GM18508 (cell line): ENCODE measurements around the gene CIB2.

Source experiments
- ATAC-seq: cut with Tn5 transposase; IDR thresholded peaks from one replicate; pipeline ENCODE4 v1.9.1; 2021; ENCODE audit warnings: moderate number of reproducible peaks; ENCODE audit not compliant: insufficient read depth, unreplicated experiment

The CIB2 gene

DNA sequence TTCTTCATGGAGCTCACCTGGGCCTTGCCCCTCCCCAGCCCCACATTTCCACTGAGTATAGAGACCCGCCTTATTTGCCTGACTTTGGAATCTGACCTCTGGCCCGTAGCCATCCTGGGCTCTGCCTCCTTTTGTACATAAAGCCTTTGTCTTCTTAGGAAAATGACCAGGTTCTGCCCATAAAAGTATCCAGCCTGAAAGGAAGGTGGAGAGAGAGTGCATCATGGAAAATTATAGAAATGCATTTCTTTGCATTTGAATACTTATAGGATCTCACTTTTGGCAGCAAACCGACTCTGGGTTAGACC lies 42.5 kb downstream of the CIB2 start:
- no peak for ATAC-seq

- ATAC-seq, result no peak
Observed at GRCh38 chr15:78087951-78088772, 43.1 kb downstream of the CIB2 start.

DNA sequence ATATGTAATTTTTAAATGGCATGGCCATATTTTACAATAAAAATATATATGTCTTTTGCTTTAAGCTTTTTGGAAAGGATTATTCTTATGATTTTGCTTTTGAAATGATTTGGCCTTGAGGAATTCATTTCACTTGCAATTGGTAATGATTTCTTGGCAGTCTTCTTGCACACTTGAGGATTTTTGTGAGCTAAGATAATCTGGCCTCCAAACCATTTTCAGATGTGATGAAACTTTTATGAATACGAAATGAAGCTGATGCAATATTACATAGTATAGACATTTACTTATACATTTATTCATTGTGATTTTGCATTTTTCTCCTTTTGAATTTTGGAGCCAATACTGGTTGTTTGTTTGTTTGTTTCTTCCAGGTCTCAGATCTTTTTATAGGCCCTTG lies 45.3 kb downstream of the CIB2 start:
- no peak for ATAC-seq

- no peak for ATAC-seq
Observed at GRCh38 chr15:78084449-78084750, 46.8 kb downstream of the CIB2 start.

DNA sequence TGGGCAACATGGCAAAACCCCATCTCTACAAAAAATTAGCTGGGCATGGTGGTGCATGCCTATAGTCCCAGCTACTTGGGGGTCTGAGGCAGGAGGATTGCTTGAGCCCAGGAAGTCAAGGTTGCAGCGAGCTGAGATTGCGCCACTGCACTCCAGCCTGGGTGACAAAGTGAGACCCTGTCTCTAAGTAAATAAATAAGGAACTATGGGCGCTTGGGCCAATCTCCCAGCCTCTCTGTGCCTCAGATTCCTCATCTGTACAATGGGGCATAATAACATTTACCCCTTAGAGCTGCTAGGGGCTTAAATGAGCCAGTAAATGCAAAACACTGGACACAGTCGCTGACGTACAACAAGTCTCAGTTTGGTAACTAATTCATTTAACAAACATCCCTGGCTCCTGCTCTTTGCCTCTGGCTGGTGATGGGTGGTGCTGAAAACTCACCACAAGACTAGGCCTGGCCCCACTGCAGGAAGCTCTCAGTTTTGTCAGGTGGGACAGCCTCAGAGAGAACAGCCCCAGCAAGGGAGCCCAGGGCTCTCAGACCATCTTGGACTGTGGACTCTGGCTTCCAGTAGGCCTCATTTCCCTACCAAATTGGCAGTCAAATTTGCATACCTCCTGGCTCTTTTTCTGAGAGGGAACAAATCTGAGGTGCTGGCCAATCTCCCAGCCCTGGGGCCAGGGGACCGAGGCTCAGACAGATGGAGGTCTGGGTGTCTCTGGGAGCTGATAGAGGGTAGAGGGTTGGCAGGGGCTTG lies 47.4 kb downstream of the CIB2 start:
- no peak for ATAC-seq

DNA sequence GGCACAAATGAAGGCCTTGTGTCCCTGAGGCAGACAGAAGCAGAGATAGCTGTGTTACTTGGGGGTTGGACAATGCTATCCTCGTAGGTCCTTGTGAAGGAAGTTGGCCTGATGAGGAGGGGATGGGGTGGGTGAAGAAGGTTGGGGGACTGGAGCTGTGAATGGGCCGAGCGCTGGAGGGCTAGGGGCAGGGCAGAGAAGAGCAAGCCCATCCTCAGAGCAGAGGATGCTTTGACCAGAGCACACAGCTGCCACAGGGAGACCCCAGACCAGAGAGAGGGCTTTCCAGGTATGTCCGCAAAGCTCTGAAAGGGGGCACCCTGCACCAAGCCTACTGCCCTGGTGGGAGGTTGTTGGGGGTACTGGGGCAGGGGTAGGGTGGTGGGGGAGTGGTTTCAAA lies 48.1 kb downstream of the CIB2 start:
- no peak for ATAC-seq

- no peak for ATAC-seq
Observed at GRCh38 chr15:78082743-78083110, 48.5 kb downstream of the CIB2 start.

DNA sequence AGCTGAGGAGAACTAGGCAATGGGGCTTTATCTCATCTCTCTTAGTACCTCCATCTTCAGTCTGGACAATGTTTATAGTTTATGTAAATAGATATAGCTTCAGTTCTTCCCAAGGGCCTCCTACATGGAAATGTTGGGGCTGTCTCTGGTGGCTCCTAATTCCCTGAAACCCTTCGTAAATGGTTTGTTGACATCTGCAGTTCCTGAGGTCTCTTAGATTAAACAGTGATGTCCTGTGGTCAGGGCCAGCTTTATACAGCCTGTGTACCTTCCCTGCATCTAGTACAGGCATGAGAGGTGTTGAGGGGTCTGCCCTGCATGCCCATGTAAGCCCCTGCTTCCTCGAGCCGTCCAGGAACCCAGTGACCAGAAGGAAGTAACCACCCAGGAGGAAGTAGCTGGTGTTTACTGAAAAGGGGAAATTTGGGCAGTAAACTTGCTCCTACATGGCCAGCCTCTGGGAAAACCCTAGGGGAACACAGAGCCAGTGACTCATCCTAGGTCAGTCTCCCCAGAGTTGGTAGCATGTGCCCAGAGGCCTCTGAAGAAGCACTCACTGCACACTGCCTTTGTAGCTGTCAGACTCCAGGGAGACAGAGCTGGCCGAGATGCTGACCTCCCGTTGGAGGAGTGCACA lies 49.0 kb downstream of the CIB2 start:
- ATAC-seq, result no peak

GRCh38 chr15:78080088-78080460 lies 51.2 kb downstream of the CIB2 start:
- ATAC-seq, result no peak

DNA sequence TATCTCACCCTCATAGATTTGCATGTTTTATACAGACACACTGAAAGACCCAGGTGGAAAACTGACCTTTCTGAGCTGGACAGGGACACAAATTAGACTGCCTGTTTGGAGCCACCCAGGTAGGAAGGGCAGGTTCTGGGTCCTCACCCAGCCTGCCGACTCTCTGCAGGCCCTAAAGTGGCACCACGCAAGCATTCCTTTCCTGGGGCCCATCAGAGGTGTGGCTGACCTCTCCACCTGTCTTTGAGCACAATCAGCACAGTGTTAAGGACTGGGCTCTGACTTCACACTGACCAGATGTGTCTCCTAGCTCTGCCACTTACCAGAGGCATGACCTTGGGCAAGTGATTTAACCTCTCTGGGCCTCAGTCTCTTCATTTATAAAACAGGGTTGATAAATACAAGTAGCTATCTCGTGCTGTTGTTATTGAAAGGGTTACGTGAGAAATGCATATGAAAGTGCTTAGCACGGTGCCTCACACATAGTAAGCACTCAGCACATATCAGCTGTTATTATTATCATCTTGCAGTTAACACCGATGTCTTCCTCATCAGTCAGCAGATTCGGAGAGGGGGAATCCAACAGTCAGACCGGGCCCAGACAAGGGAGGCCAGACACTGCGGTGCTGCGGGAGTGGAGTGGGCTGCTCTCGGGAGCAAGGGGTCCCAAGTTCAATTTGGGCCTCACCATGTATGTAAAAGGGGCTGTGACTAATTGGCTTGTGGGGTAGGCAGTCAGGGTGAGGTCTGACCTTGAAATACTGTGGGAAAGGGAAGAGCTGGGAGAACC lies 51.8 kb downstream of the CIB2 start:
- ATAC-seq, result no peak

- ATAC-seq, result no peak
Observed at GRCh38 chr15:78077871-78078210, 53.4 kb downstream of the CIB2 start.

GRCh38 chr15:78077053-78077870 lies 54.0 kb downstream of the CIB2 start, which contains the start of gene TBC1D2B:
TBC1D2B (minus strand) TSS chr15:78077711; CDS start chr15:78077652, 59 bp downstream.
- no peak for ATAC-seq

- ATAC-seq, result no peak
Observed at GRCh38 chr15:78076231-78077052, 54.8 kb downstream of the CIB2 start.

DNA sequence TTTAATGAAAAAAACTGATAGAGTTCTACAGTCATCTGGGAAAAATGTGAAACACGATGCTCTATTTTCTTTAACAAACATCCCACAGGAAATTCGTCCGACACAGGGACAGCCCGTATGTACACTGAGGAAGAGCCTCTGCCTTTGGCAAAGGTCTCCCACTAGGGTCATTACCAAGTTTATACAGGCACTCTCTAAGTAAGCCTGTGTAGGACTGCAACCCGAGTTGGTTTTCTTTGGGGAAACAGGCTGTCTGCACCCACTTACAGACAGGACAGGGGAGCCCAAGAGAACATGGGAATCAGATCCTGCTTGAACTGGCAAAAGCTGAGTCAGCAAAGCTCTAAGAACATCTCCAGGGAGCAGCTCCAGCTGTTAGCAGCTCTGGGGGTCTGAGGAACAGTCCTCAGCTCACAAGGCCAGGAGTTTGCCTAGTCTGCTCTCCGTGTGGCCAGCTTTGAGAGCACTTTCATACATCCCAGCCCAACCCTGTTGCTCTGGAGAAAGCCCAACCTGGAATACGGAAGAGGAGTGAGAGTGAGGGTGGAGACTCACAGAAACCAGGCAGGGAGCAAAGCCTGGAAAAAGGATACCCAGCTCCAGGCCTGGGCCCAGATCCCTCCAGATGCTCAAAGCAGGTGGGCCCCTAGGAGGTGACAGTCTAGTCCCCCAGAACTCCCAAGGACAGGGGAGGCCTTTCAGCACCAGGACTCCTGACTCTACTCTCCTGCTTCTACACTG lies 55.6 kb downstream of the CIB2 start:
- ATAC-seq, result no peak

DNA sequence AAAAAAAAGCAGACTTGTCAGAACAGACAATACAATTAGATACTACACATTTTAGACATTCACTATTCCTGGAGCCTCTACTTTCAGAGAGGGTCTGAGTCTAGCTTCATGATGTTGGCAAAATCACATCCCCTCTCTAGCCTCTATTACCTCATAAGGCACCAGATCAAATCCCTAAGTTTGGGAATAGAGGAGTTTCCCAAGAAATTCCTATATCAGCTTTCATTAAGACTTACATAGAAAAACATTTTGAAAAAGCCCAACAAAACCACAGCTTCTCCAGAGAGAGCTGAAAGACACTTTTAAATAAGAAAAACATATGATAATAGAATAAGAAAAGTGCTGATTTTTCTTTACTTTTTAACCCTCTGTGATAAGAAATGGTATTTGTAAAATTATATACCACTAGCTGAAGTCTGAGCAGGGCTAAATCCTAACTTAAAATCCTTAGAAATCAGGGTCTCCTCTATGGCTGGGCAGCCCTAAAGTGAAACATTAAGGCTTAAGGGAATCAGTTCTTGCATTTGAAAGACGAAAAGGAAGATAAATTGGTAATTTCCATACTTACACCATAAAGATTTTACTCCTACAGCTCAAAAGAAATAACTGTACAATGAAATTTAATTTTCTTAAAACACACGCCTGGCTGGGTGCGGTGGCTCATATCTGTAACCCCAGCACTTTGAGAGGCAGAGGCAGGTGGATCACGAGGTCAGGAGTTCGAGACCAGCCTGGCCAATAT lies 58.0 kb downstream of the CIB2 start:
- no peak for ATAC-seq

DNA sequence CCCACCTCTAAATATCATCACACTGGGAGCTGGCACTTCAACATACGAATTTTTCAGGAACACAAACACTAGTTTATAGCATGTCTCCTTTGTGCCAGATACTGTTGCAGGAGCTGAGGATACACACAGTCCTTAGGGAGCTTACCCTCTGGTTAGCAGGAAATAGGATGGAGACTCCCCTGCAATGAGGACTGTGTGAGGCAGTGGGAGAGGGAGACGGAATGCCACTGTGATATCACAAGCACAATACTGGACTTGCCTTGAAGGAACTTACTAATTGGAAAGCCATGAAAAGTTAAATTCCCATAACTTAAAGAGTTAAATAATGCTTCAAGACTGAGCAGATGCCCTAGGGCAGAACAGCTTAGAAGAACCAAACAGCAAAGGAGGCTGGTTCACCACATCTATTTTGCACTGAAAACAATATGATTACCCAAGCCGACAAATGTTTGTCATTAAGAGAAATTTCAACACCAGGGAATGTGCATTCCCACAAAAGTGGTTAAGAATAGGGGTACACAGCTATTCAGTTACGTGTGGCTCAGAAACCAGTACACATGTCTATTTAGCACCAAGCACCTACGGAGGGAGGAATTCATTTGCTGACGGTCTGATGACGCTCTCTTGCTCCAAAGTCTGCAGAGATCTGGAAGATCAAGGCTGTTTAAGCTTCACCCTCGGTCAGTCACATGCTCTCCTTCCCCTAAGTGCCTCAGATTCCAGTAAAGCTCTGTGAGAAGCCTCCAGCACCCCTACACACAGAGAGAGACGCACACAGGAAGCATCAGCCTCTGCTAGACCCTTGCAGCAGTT lies 59.0 kb downstream of the CIB2 start:
- ATAC-seq, result no peak

- no peak for ATAC-seq
Observed at GRCh38 chr15:78071383-78071782, 59.9 kb downstream of the CIB2 start.
